Measurements from ENCODE around the gene PDE4B. TPM values are rescaled to one million over a fixed set of nuclear protein-coding genes. Genes with fewer than 3 reads are reported as not detected.

Gene PDE4B
- total and polyA plus RNA-seq, 10 of the 15 experiments (the other 5 are each of a cell fraction or from before 2014, with no cell fraction given), result 3.0 to 13.2 (median 5.7) TPM

GRCh38 chr1:65964123-65964522, 171.4 kb downstream of the PDE4B start:
- DNase-seq (ENCODE audit: low read depth, low spot score) (no peak), ATAC-seq (no peak), FAIRE-seq (no peak)
- Histone ChIP-seq H3K27me3 (replicated peaks in 1 of 2; ENCODE audit: control insufficient read depth in 2 of 2, insufficient read depth in 2 of 2, low read length in 1 of 2) (no peaks in the 10 kb centered on the region; a peak in 1 of 4 replicates), H3K4me1 (ENCODE audit: control insufficient read depth, insufficient read depth, low read length) (no peaks in the 10 kb centered on the region), H4K20me1 (ENCODE audit: control insufficient read depth, insufficient read depth) (no peaks in the 10 kb centered on the region), H3K4me3 (no peak overlapping the region), H3K4me2 (ENCODE audit: control insufficient read depth, insufficient read depth) (no peak overlapping the region), H3K9ac (ENCODE audit: control insufficient read depth, insufficient read depth, low read length) (no peak overlapping the region), H2AFZ (ENCODE audit: control insufficient read depth, low read depth, low read length) (no peak overlapping the region), H3K36me3 (ENCODE audit: control insufficient read depth in 2 of 2, insufficient read depth in 2 of 2, low read length in 1 of 2) (no peaks in the 10 kb centered on the region), H3K79me2 (ENCODE audit: control insufficient read depth, insufficient read depth, low read length) (no peaks in the 10 kb centered on the region), H3K9me3 (replicated peaks; ENCODE audit: control insufficient read depth, insufficient read depth, low read length) (no peaks in the 10 kb centered on the region), H3K27ac (ENCODE audit: control insufficient read depth, insufficient read depth) (no peak overlapping the region)
- ChIA-PET RAD21 (ENCODE audit: unreplicated experiment) (interaction anchor here (2.7 to 8.7 kb wide), 2 partner anchors 279 to 481 kb away, joined by 15 to 63 read pairs; no protein-coding TSS in a partner anchor), CTCF (interaction anchor here (0.9 to 7.7 kb wide), 4 partner anchors 276 to 552 kb away, joined by 3 to 123 read pairs (median 8); no protein-coding TSS in a partner anchor), POLR2A (no interaction called here), SMC1A (ENCODE audit: uncharacterized antibody, unreplicated experiment) (interaction anchor here (1.3 to 2.8 kb wide), 3 partner anchors 276 to 482 kb away, joined by 3 to 14 read pairs (median 3); no protein-coding TSS in a partner anchor)
- TF ChIP-seq ESRRA (IDR thresholded peaks at IDR 0.05; ENCODE audit: low read length) (no peak), SREBF2 (IDR thresholded peaks at IDR 0.05; ENCODE audit: low read length) (no peak), MXI1 (IDR thresholded peaks at IDR 0.05; ENCODE audit: low read depth, low read length) (no peak), NFXL1 (IDR thresholded peaks at IDR 0.05; ENCODE audit: borderline replicate concordance) (no peak), RELA (IDR thresholded peaks at IDR 0.05; ENCODE audit: borderline replicate concordance, partially characterized antibody) (no peak), TCF3 (IDR thresholded peaks at IDR 0.05; ENCODE audit: borderline replicate concordance, insufficient read depth, low read depth, low read length) (no peak)
- TF ChIP-seq, protein P1, sequence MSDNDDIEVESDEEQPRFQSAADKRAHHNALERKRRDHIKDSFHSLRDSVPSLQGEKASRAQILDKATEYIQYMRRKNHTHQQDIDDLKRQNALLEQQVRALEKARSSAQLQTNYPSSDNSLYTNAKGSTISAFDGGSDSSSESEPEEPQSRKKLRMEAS (IDR thresholded peaks at IDR 0.05; ENCODE audit: low read depth, low read length), result no peak
- TF ChIP-seq, protein P2, sequence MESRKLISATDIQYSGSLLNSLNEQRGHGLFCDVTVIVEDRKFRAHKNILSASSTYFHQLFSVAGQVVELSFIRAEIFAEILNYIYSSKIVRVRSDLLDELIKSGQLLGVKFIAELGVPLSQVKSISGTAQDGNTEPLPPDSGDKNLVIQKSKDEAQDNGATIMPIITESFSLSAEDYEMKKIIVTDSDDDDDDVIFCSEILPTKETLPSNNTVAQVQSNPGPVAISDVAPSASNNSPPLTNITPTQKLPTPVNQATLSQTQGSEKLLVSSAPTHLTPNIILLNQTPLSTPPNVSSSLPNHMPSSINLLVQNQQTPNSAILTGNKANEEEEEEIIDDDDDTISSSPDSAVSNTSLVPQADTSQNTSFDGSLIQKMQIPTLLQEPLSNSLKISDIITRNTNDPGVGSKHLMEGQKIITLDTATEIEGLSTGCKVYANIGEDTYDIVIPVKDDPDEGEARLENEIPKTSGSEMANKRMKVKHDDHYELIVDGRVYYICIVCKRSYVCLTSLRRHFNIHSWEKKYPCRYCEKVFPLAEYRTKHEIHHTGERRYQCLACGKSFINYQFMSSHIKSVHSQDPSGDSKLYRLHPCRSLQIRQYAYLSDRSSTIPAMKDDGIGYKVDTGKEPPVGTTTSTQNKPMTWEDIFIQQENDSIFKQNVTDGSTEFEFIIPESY (IDR thresholded peaks at IDR 0.05), result no peak
- WGBS (ENCODE audit: insufficient coverage, insufficient replicate concordance, low lambda C conversion rate, missing lambda C conversion rate), result 27% methylated on average over 2 of the region's 2 CpGs
- no TSS peak for BruUV-seq (replicated peaks)
- in situ Hi-C loops (cut with MboI), result no loop called here
- intact Hi-C loops (cut with micrococcal nuclease; ENCODE audit: unreplicated experiment), result no loop called here

Measured in GM12878 (cell line).